A673 (cell line): Measurements from ENCODE around the gene SPAG8. TPM values are rescaled to one million over a fixed set of nuclear protein-coding genes. Genes with fewer than 3 reads are reported as not detected.

ENCODE experiments used
- BruUV-seq: library from RNA; stranded (reverse); fragments of 400-500 nt; replicated peaks from 2 replicates; lab custom pipeline; 2021; lab: Mats Ljungman, UMichigan
- CTCF ChIA-PET: fragments of 300-600 bp; sonication (Branson Sonifier 250); formaldehyde crosslinking; loops from one replicate; lab custom pipeline; 2022; ENCODE audit warnings: antibody characterized with exemption; lab: Charles Lee
- POLR2A ChIA-PET: fragments of 300-600 bp; sonication (Branson Sonifier 250); formaldehyde crosslinking; loops from one replicate; lab custom pipeline; 2022; ENCODE audit warnings: antibody characterized with exemption; ENCODE audit not compliant: low non-redundant PET; lab: Charles Lee
- DNase-seq: peaks from one replicate; pipeline ENCODE4 v3.0.0-alpha.2; 2015; ENCODE audit warnings: low spot score
- H3K27ac ChIP-seq: fragments of 200-600 bp; sonication (generic); 2 replicates; pipeline ENCODE4 v1.5.1; 2016; ENCODE audit warnings: mixed run types, low read depth, mild to moderate bottlenecking, mixed read lengths, antibody characterized with exemption, low read length; ENCODE audit not compliant: poor library complexity, severe bottlenecking
- H3K27me3 ChIP-seq: fragments of 200-600 bp; sonication (generic); replicated peaks from 2 replicates; pipeline ENCODE4 v1.6.1; 2017; ENCODE audit warnings: mixed run types, low read depth, mild to moderate bottlenecking, mixed read lengths, antibody characterized with exemption, low read length; ENCODE audit not compliant: insufficient read depth, poor library complexity
- H3K36me3 ChIP-seq: fragments of 200-600 bp; sonication (generic); 2 replicates; pipeline ENCODE4 v1.6.1; 2016; ENCODE audit warnings: mixed run types, mild to moderate bottlenecking, mixed read lengths, antibody characterized with exemption, low read length; ENCODE audit not compliant: insufficient read depth, poor library complexity, severe bottlenecking
- H3K4me1 ChIP-seq: fragments of 200-600 bp; sonication (generic); 2 replicates; pipeline ENCODE4 v1.6.1; 2017; ENCODE audit warnings: mixed run types, mild to moderate bottlenecking, mixed read lengths, antibody characterized with exemption, low read length; ENCODE audit not compliant: insufficient read depth, poor library complexity, severe bottlenecking
- H3K4me3 ChIP-seq: fragments of 200-600 bp; sonication (generic); 2 replicates; pipeline ENCODE4 v1.5.1; 2016; ENCODE audit warnings: low read depth, mixed run types, mild to moderate bottlenecking, mixed read lengths, low read length; ENCODE audit not compliant: poor library complexity, severe bottlenecking
- H3K9me3 ChIP-seq: fragments of 200-600 bp; sonication (generic); 2 replicates; pipeline ENCODE4 v1.6.1; 2016; ENCODE audit warnings: mixed run types, low read depth, mild to moderate bottlenecking, mixed read lengths, antibody characterized with exemption, low read length; ENCODE audit not compliant: poor library complexity, severe bottlenecking
- EZH2 ChIP-seq: fragments of 200-600 bp; sonication (generic); IDR thresholded peaks from 2 replicates; pipeline ENCODE4 v1.6.1; 2017; ENCODE audit warnings: borderline replicate concordance, low read depth, mild to moderate bottlenecking, mixed read lengths, antibody characterized with exemption, low read length; ENCODE audit not compliant: poor library complexity, severe bottlenecking
- intact Hi-C: fragments of 100-400 bp; cut with micrococcal nuclease; formaldehyde crosslinking; loops from one replicate; pipeline ENCODE4 v1.10.0; 2022; ENCODE audit not compliant: unreplicated experiment
- total RNA-seq: library from RNA; stranded (reverse); gene quantifications from 2 replicates; pipeline ENCODE4 v1.2.3, GENCODE V29; 2021
- TF ChIP-seq, protein P1 (sequence below): fragments of 300-800, 200-600 bp; sonication (generic); conservative IDR thresholded peaks from 2 replicates; pipeline ENCODE4 v1.5.1; 2017; ENCODE audit warnings: low read depth, mild to moderate bottlenecking, antibody characterized with exemption, low read length, moderate library complexity, mixed read lengths

The SPAG8 gene
- total RNA-seq, 1 experiment from 2014 or later, result 1.4 TPM

DNA sequence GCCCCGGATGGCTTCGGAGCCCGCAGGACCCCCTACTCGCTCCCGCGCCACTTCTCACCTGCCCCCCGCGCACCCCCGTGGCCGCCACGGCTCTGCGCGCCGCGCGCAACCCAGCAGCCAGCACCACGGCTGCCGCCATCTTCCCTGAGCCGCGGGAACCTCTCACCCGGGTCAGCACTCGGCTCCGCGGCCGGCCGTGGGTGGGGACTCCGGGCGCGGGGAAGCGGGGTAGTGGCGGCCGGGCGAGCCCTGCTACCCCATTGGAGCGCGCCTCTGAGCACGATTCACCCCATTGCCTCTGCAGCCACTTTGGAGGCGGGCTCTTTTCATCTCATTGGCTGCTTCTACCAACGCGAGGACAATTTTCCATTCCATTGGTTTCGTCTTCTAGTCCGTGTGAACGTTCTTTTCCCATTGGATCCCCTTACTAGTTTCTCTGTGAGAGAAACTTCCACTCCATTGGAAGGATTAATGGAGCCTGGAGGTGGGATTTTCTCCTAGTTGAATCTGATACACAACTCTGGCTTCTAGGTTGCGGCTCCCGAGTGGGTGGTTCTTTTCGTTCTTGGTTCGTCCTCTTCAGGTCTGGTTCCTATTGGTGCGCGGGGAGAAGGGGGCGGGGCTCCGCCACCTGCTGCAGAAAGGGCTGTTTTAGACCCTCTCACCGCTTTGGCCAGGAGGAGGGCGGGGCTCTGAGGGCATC is 2.9 kb upstream of the SPAG8 start, which contains the start of gene HINT2:
HINT2 (minus strand) TSS at position 202 of the 703 bp plus-strand sequence; CDS start at position 139, 63 bp downstream.
- H3K27ac ChIP-seq, result peak within 1 kb of the TSS; percentile 90
- CTCF ChIA-PET, result interaction anchor here (1.4 kb wide), 1 partner anchor 25 kb away, joined by 7 read pairs; no protein-coding TSS in a partner anchor
- peaks cover 13% of the 10 kb centered on the region for H3K4me1 ChIP-seq
- TF ChIP-seq EZH2, result no peak
- TF ChIP-seq, protein P1, sequence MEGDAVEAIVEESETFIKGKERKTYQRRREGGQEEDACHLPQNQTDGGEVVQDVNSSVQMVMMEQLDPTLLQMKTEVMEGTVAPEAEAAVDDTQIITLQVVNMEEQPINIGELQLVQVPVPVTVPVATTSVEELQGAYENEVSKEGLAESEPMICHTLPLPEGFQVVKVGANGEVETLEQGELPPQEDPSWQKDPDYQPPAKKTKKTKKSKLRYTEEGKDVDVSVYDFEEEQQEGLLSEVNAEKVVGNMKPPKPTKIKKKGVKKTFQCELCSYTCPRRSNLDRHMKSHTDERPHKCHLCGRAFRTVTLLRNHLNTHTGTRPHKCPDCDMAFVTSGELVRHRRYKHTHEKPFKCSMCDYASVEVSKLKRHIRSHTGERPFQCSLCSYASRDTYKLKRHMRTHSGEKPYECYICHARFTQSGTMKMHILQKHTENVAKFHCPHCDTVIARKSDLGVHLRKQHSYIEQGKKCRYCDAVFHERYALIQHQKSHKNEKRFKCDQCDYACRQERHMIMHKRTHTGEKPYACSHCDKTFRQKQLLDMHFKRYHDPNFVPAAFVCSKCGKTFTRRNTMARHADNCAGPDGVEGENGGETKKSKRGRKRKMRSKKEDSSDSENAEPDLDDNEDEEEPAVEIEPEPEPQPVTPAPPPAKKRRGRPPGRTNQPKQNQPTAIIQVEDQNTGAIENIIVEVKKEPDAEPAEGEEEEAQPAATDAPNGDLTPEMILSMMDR, result no peak
- intact Hi-C loops, result loop anchor here (5.0 to 10.0 kb wide), 4 partner anchors 58 to 210 kb away; partner anchors contain the start of genes CCDC107, CREB3, RMRP and TESK1
- H3K4me3 ChIP-seq, result peak within 1 kb of the TSS; percentile 75
- H3K27me3 ChIP-seq, result no peaks in the 10 kb centered on the region
- DNase-seq, result peak; percentile 99
- no TSS peak for BruUV-seq
- H3K36me3 ChIP-seq, result no peaks in the 10 kb centered on the region
- POLR2A ChIA-PET, result no interaction called here
- no peaks in the 10 kb centered on the region for H3K9me3 ChIP-seq

DNA sequence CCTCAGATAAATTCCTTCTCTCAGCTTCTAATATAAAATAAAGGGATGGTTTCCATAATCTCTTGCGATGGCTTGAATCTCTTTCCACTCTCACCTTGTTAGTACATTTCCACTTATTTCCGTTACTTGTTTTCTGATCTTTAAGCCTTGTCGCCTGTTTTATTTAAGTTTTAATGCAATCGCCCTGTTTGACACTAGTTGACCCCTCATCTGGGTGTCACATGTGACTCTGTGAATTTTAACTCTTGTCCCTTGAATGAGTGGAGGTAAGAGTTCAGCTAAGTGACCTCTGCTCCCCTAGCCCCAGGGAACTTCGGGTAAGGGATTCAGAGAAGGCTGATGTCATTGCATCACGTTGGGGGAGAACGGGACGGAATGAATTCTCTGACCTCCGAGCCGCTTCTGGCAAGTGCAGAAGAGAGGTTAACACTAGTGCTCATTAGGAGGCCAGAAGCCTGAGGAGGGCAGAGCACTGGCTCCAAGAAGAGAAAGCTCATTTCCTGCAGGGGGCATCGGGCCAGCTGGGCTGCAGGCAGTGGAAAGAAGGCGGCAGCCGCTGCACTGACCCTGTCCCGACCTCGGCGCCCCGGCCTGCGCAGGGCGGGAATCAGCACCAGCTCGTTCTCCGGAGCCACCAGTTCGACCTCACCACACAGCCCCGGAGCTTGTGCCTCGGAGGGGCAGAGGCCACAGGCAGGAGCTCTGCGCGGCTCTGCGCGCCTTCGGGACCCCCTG is 2.2 kb upstream of the SPAG8 start:
- H3K9me3 ChIP-seq, result no peaks in the 10 kb centered on the region
- H3K4me1 ChIP-seq, result peaks cover 13% of the 10 kb centered on the region
- no peaks in the 10 kb centered on the region for H3K36me3 ChIP-seq
- no peak for TF ChIP-seq EZH2
- TF ChIP-seq, protein P1, result 0 out of 2 replicates have a peak, but pooled peaks have one; percentile 10
- CTCF ChIA-PET, result interaction anchor here (1.4 kb wide), 1 partner anchor 68 kb away, joined by 3 read pairs; no protein-coding TSS in a partner anchor
- intact Hi-C loops, result loop anchor here (5.0 to 10.0 kb wide), 4 partner anchors 57 to 209 kb away; partner anchors contain the start of genes CCDC107, CREB3, RMRP and TESK1
- peak overlapping the region; percentile 75 for H3K4me3 ChIP-seq
- peak overlapping the region; percentile 90 for H3K27ac ChIP-seq
- POLR2A ChIA-PET, result interaction anchor here (0.5 kb wide), 1 partner anchor 57 kb away, joined by 8 read pairs; no protein-coding TSS in a partner anchor
- H3K27me3 ChIP-seq, result no peaks in the 10 kb centered on the region
- peak; percentile 41 for DNase-seq
- no TSS peak for BruUV-seq

DNA sequence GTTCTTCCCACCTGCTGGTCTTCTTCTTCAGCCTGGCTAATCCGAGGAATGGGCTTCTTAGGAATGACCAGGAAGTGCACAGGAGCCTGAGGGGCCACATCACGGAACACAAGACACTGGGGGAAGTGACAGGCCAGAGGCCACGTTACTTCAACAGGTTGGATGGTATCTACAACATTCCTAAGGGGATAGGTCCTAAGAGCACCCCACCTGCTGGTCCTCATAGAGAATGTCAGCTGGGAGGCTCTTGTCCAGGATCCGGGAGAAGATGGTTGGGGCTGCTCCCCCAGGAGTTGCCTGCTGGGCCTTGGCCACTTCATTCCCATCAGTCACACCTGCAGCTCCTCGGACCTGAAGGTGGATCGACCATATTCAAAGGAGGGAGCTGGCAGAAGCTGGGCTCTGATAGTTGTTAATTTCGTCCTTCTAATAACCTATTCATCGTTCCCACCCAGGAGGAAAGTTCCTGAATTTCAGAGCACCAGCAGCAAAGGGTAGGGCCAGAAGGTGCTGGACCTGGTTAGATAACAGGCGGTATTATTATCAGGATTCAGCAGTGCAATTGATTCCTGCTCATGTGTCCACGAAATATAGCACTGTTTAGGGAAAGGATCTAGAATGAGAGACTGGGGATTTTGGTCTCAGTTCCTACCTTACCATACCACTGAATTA is 1.5 kb upstream of the SPAG8 start:
- POLR2A ChIA-PET, result no interaction called here
- Histone ChIP-seq H3K4me3 (peak overlapping the region; percentile 75), H3K9me3 (no peaks in the 10 kb centered on the region), H3K27ac (peak overlapping the region; percentile 90), H3K36me3 (no peaks in the 10 kb centered on the region), H3K4me1 (peaks cover 13% of the 10 kb centered on the region), H3K27me3 (no peaks in the 10 kb centered on the region)
- BruUV-seq, result TSS peak; percentile 81
- intact Hi-C loops, result loop anchor here (5.0 to 10.0 kb wide), 4 partner anchors 56 to 209 kb away; partner anchors contain the start of genes CCDC107, CREB3, RMRP and TESK1
- peak; percentile 48 for DNase-seq
- no peak for TF ChIP-seq EZH2
- TF ChIP-seq, protein P1, result peak; percentile 51
- CTCF ChIA-PET, result interaction anchor here (1.4 kb wide), 1 partner anchor 69 kb away, joined by 3 read pairs; no protein-coding TSS in a partner anchor
